Small intestine (tissue), 7 donors: Measurements from ENCODE around the gene NUP62. TPM values are rescaled to one million over a fixed set of nuclear protein-coding genes. Genes with fewer than 3 reads are reported as not detected.

ENCODE experiments used
- DNase-seq, 2 donors: peaks; one replicate each; pipeline versions ENCODE4 v3.0.0 to v3.0.0-alpha.2; 2013
- FAIRE-seq: peaks from 2 replicates; lab custom pipeline; 2012; peaks lifted over from hg19 to GRCh38; lab: Jason Lieb, UNC
- H3K27ac ChIP-seq, 3 donors: one replicate each; pipeline ENCODE4 v1.5.1; 2013; ENCODE audit warnings: low read length in 2 of 3, mild to moderate bottlenecking in 2 of 3, control low read depth in 1 of 3, inconsistent platforms in 1 of 3, low read depth in 1 of 3, moderate library complexity in 1 of 3
- H3K27me3 ChIP-seq, 3 donors: one replicate each; pipeline ENCODE4 v1.6.1; 2013; ENCODE audit warnings: low read length in 3 of 3, inconsistent platforms in 1 of 3; ENCODE audit not compliant: control insufficient read depth in 3 of 3, insufficient read depth in 3 of 3
- H3K36me3 ChIP-seq, 3 donors: one replicate each; pipeline ENCODE4 v1.6.1; 2013; ENCODE audit warnings: low read length in 3 of 3, inconsistent platforms in 1 of 3, low read depth in 1 of 3, mild to moderate bottlenecking in 1 of 3, moderate library complexity in 1 of 3; ENCODE audit not compliant: control insufficient read depth in 3 of 3, insufficient read depth in 2 of 3
- H3K4me1 ChIP-seq, 3 donors: one replicate each; pipeline ENCODE4 v1.6.1; 2013; ENCODE audit warnings: low read length in 2 of 3, inconsistent platforms in 1 of 3, low read depth in 1 of 3, mild to moderate bottlenecking in 1 of 3, moderate library complexity in 1 of 3; ENCODE audit not compliant: control insufficient read depth in 3 of 3, insufficient read depth in 2 of 3
- H3K4me3 ChIP-seq, 3 donors: one replicate each; pipeline ENCODE4 v1.5.1; 2013; ENCODE audit warnings: low read length in 3 of 3, control low read depth in 1 of 3, inconsistent platforms in 1 of 3, low read depth in 1 of 3, mild to moderate bottlenecking in 1 of 3, moderate library complexity in 1 of 3
- H3K9me3 ChIP-seq, 2 donors: one replicate each; pipeline ENCODE4 v1.6.1; 2013; ENCODE audit warnings: low read depth in 1 of 2, low read length in 1 of 2; ENCODE audit not compliant: control insufficient read depth in 2 of 2, insufficient read depth in 1 of 2
- WGBS, 3 donors: extraction: QIAGEN DNeasy Blood & Tissue Kit; methylation state at CpG; one replicate each; pipeline ENCODE4 v1.1.7; 2013; 5-methylcytosine and 5-hydroxymethylcytosine counted together
- polyA plus RNA-seq, 4 donors: library from polyadenylated mRNA; stranded (reverse) in 3 of 4; unstranded in 1 of 4; fragments of 200-250 nt in 3 of 4; fragments of 120-200 nt in 1 of 4; gene quantifications; one replicate each; pipeline versions ENCODE4 v1.2.1 to v1.2.3, GENCODE V29; 2013
- donor health status: healthy with polysubstance abuse.
- donor health status: control.
- donor health status: control.
- donor health status: Bipolar disorder and iron deficiency.
- donor health status: healthy.

Gene NUP62
- polyA plus RNA-seq, 4 donors = 20.5 to 44.0 (median 27.9) TPM

- peak; percentile 67 to 82 for DNase-seq
- peak overlapping the region in 1 of 3 donors; percentile 21 for H3K4me3 ChIP-seq
- no peak for FAIRE-seq
- H3K36me3 ChIP-seq = peaks cover 0 to 11% (median 0%) of the 10 kb centered on the region in 3 donors
- H3K27me3 ChIP-seq = no peaks in the 10 kb centered on the region
- peaks cover 0 to 2% (median 0%) of the 10 kb centered on the region in 3 donors for H3K4me1 ChIP-seq
- no peaks in the 10 kb centered on the region for H3K9me3 ChIP-seq
- no peak overlapping the region for H3K27ac ChIP-seq
- WGBS, 3 donors = 12 to 18% (median 16%) methylated on average over 35 of the region's 35 CpGs
Measured at GRCh38 chr19:49937750-49938381, 8.6 kb upstream of the NUP62 start.

GRCh38 chr19:49936549-49936948 is 7.2 kb upstream of the NUP62 start:
- FAIRE-seq (no peak), DNase-seq (no peak)
- no peak overlapping the region for H3K27ac ChIP-seq
- WGBS, 3 donors = 61 to 68% (median 61%) methylated on average over 5 of the region's 5 CpGs
- no peak overlapping the region for H3K4me3 ChIP-seq
- peaks cover 0 to 2% (median 0%) of the 10 kb centered on the region in 3 donors for H3K4me1 ChIP-seq
- H3K27me3 ChIP-seq = no peaks in the 10 kb centered on the region
- H3K9me3 ChIP-seq = no peaks in the 10 kb centered on the region
- H3K36me3 ChIP-seq = peaks cover 0 to 14% (median 3%) of the 10 kb centered on the region in 3 donors

GRCh38 chr19:49933643-49934042 is 4.3 kb upstream of the NUP62 start:
- Histone ChIP-seq H3K4me1 (peaks cover 0 to 4% (median 2%) of the 10 kb centered on the region in 3 donors), H3K27me3 (no peaks in the 10 kb centered on the region), H3K27ac (no peak overlapping the region), H3K36me3 (peaks cover 0 to 22% (median 3%) of the 10 kb centered on the region in 3 donors), H3K4me3 (no peak overlapping the region), H3K9me3 (no peaks in the 10 kb centered on the region)
- FAIRE-seq (no peak), DNase-seq (no peak)
- 81 to 91% (median 90%) methylated on average over 8 of the region's 8 CpGs for WGBS, 3 donors

GRCh38 chr19:49932731-49933131 is 3.4 kb upstream of the NUP62 start:
- Histone ChIP-seq H3K27me3 (no peaks in the 10 kb centered on the region), H3K36me3 (peaks cover 0 to 23% (median 3%) of the 10 kb centered on the region in 3 donors), H3K9me3 (no peaks in the 10 kb centered on the region), H3K4me1 (peaks cover under 1 to 7% (median 3%) of the 10 kb centered on the region in 3 donors), H3K4me3 (no peak overlapping the region), H3K27ac (no peak overlapping the region)
- DNase-seq (peak in 1 of 2 donors; percentile 19), FAIRE-seq (no peak)
- 79 to 88% (median 86%) methylated on average over 19 to 25 of the region's 25 CpGs for WGBS, 3 donors

- Histone ChIP-seq H3K4me3 (no peak overlapping the region), H3K36me3 (peaks cover 0 to 30% (median 3%) of the 10 kb centered on the region in 3 donors), H3K27me3 (no peaks in the 10 kb centered on the region), H3K27ac (no peak overlapping the region), H3K9me3 (no peaks in the 10 kb centered on the region), H3K4me1 (peaks cover 0 to 14% (median 8%) of the 10 kb centered on the region in 3 donors)
- 85 to 93% (median 88%) methylated on average over 5 of the region's 5 CpGs for WGBS, 3 donors
- DNase-seq (no peak), FAIRE-seq (no peak)
Measured at GRCh38 chr19:49932041-49932451, 2.7 kb upstream of the NUP62 start.

GRCh38 chr19:49931293-49932040 is 2.2 kb upstream of the NUP62 start:
- H3K4me1 ChIP-seq = peaks cover 0 to 15% (median 8%) of the 10 kb centered on the region in 3 donors
- H3K9me3 ChIP-seq = no peaks in the 10 kb centered on the region
- DNase-seq (no peak), FAIRE-seq (no peak)
- H3K4me3 ChIP-seq = no peak overlapping the region
- no peaks in the 10 kb centered on the region for H3K27me3 ChIP-seq
- peaks cover 0 to 36% (median 3%) of the 10 kb centered on the region in 3 donors for H3K36me3 ChIP-seq
- 94 to 97% (median 96%) methylated on average over 7 of the region's 7 CpGs for WGBS, 3 donors
- no peak overlapping the region for H3K27ac ChIP-seq

- Histone ChIP-seq H3K4me3 (no peak overlapping the region), H3K36me3 (peaks cover 0 to 40% (median 3%) of the 10 kb centered on the region in 3 donors), H3K27ac (peak overlapping the region in 2 of 3 donors; percentile 0 to 30), H3K27me3 (no peaks in the 10 kb centered on the region), H3K4me1 (peaks cover 0 to 15% (median 8%) of the 10 kb centered on the region in 3 donors), H3K9me3 (no peaks in the 10 kb centered on the region)
- FAIRE-seq = no peak
- no peak for DNase-seq
- 66 to 84% (median 77%) methylated on average over 13 to 15 of the region's 15 CpGs for WGBS, 3 donors
Measured at GRCh38 chr19:49930483-49931011, 1.2 kb upstream of the NUP62 start.
